HK-2 (cell line): ENCODE measurements around the gene SMIM41.

Experiments
- DNase-seq: peaks from one replicate; pipeline ENCODE4 v3.0.0-alpha.2; 2018; ENCODE audit not compliant: unreplicated experiment

The SMIM41 gene

GRCh38 chr12:52063082-52063924 is 16.2 kb upstream of the SMIM41 start:
- DNase-seq, result no peak

GRCh38 chr12:52063981-52064649 is 15.4 kb upstream of the SMIM41 start:
- DNase-seq, result no peak

GRCh38 chr12:52066346-52067080 is 13.0 kb upstream of the SMIM41 start:
- no peak for DNase-seq

GRCh38 chr12:52067081-52067374 is 12.5 kb upstream of the SMIM41 start:
- no peak for DNase-seq

GRCh38 chr12:52069327-52070184 is 9.9 kb upstream of the SMIM41 start, which contains the start of gene ATG101:
ATG101 (plus strand) TSS chr12:52069978; CDS start chr12:52073651, 3,673 bp downstream.
- DNase-seq, result peak; percentile 89

- no peak for DNase-seq
Observed at GRCh38 chr12:52070185-52070925, 9.1 kb upstream of the SMIM41 start.

GRCh38 chr12:52073531-52074381 is 5.7 kb upstream of the SMIM41 start:
- DNase-seq, result no peak

- no peak for DNase-seq
Observed at GRCh38 chr12:52074971-52075724, 4.4 kb upstream of the SMIM41 start.

- DNase-seq, result no peak
Observed at GRCh38 chr12:52076811-52077210, 2.7 kb upstream of the SMIM41 start.

GRCh38 chr12:52078276-52078675 is 1.2 kb upstream of the SMIM41 start:
- DNase-seq, result no peak

GRCh38 chr12:52080403-52081251 is 1.1 kb downstream of the SMIM41 start:
- DNase-seq, result no peak

- no peak for DNase-seq
Observed at GRCh38 chr12:52081263-52081733, 1.8 kb downstream of the SMIM41 start.

- no peak for DNase-seq
Observed at GRCh38 chr12:52082026-52082668, 2.6 kb downstream of the SMIM41 start.

GRCh38 chr12:52082669-52082987 is 3.1 kb downstream of the SMIM41 start:
- DNase-seq, result no peak

- DNase-seq, result peak; percentile 42
Observed at GRCh38 chr12:52082988-52083637, 3.6 kb downstream of the SMIM41 start.

GRCh38 chr12:52083638-52083996 is 4.1 kb downstream of the SMIM41 start:
- no peak for DNase-seq

GRCh38 chr12:52084491-52085231 is 5.2 kb downstream of the SMIM41 start:
- no peak for DNase-seq
